ENCODE data around the gene UQCC3.
A peak's percentile ranks its signal among the peaks of the same experiment; 100 is the strongest.
"Not testable (repeated sequence)": the region's sequence is repeated elsewhere in the genome, so short reads cannot be mapped to it uniquely, and the experiment has no call there.

Gene UQCC3

GRCh38 chr11:62694455-62695167, 23.1 kb downstream of the UQCC3 start (continued):
- TF ChIP-seq TOX (CRISPR knock-in tag; IDR thresholded peaks at IDR 0.05; ENCODE audit: borderline replicate concordance): no peak
- no peak for TF ChIP-seq BACH2 (CRISPR knock-in tag; IDR thresholded peaks at IDR 0.05; ENCODE audit: borderline replicate concordance)
- no peak for TF ChIP-seq CSDC2 (CRISPR knock-in tag; IDR thresholded peaks at IDR 0.05)

- ATAC-seq: no peak
- TF ChIP-seq SNAI2 (CRISPR knock-in tag; IDR thresholded peaks at IDR 0.05) (no peak), OSR1 (CRISPR knock-in tag; IDR thresholded peaks at IDR 0.05) (no peak), CSRNP3 (CRISPR knock-in tag; IDR thresholded peaks at IDR 0.05) (no peak), POU6F1 (CRISPR knock-in tag; IDR thresholded peaks at IDR 0.05; ENCODE audit: borderline replicate concordance, low read depth) (no peak), PPARA (CRISPR knock-in tag; IDR thresholded peaks at IDR 0.05; ENCODE audit: borderline replicate concordance) (no peak), ISL1 (CRISPR knock-in tag; IDR thresholded peaks at IDR 0.05) (no peak), TOX (CRISPR knock-in tag; IDR thresholded peaks at IDR 0.05; ENCODE audit: borderline replicate concordance) (no peak), GLIS3 (CRISPR knock-in tag; IDR thresholded peaks at IDR 0.05) (no peak), PATZ1 (CRISPR knock-in tag; IDR thresholded peaks at IDR 0.05; ENCODE audit: borderline replicate concordance) (no peak), BACH2 (CRISPR knock-in tag; IDR thresholded peaks at IDR 0.05; ENCODE audit: borderline replicate concordance) (no peak), ESRRG (CRISPR knock-in tag; IDR thresholded peaks at IDR 0.05) (no peak), ZFP3 (CRISPR knock-in tag; IDR thresholded peaks at IDR 0.05) (no peak), TSHZ2 (CRISPR knock-in tag; IDR thresholded peaks at IDR 0.05) (no peak)
Observed at GRCh38 chr11:62702246-62702645, 30.8 kb downstream of the UQCC3 start.

- ATAC-seq: not testable (repeated sequence)
Observed at GRCh38 chr11:62703921-62704320, 32.4 kb downstream of the UQCC3 start.

GRCh38 chr11:62705413-62705812, 33.9 kb downstream of the UQCC3 start:
- TF ChIP-seq OSR1 (CRISPR knock-in tag; IDR thresholded peaks at IDR 0.05) (no peak), GLIS3 (CRISPR knock-in tag; IDR thresholded peaks at IDR 0.05) (no peak), ARNTL (CRISPR knock-in tag; IDR thresholded peaks at IDR 0.05; ENCODE audit: borderline replicate concordance, low read depth) (no peak), BACH2 (CRISPR knock-in tag; IDR thresholded peaks at IDR 0.05; ENCODE audit: borderline replicate concordance) (no peak), PPARA (CRISPR knock-in tag; IDR thresholded peaks at IDR 0.05; ENCODE audit: borderline replicate concordance) (no peak), ZNF70 (CRISPR knock-in tag; IDR thresholded peaks at IDR 0.05) (no peak), ZFP30 (CRISPR knock-in tag; IDR thresholded peaks at IDR 0.05) (no peak), SNAI2 (CRISPR knock-in tag; IDR thresholded peaks at IDR 0.05) (no peak), TSHZ2 (CRISPR knock-in tag; IDR thresholded peaks at IDR 0.05) (no peak), TOX (CRISPR knock-in tag; IDR thresholded peaks at IDR 0.05; ENCODE audit: borderline replicate concordance) (no peak), TCF4 (CRISPR knock-in tag; IDR thresholded peaks at IDR 0.05; ENCODE audit: borderline replicate concordance) (no peak)
- ATAC-seq: peak; percentile 0
